ENCODE data around the gene DAB1.

DAB1 gene

GRCh38 chr1:57329937-57330336 is 93.9 kb downstream of the DAB1 start:
- Histone ChIP-seq H3K36me3 (ENCODE audit: control insufficient read depth in 2 of 2, insufficient read depth in 1 of 2, low read length in 2 of 2) (no peaks in the 10 kb centered on the region), H3K4me1 (ENCODE audit: control insufficient read depth, insufficient read depth, low read length) (no peaks in the 10 kb centered on the region), H3K4me3 (ENCODE audit: low read depth, low read length) (no peak overlapping the region), H3K27ac (ENCODE audit: extremely low read depth, low read depth, low read length) (no peak overlapping the region), H3K9me3 (ENCODE audit: control insufficient read depth, insufficient read depth, low read depth, low read length) (no peaks in the 10 kb centered on the region)
- CTCF ChIA-PET, result no interaction called here
- POLR2A ChIA-PET, result no interaction called here
- TF ChIP-seq ZNF488 (tag by site-specific recombination; IDR thresholded peaks at IDR 0.05) (no peak), BCL6B (tag by site-specific recombination; IDR thresholded peaks at IDR 0.05) (no peak), ZNF133 (tag by site-specific recombination; IDR thresholded peaks at IDR 0.05) (no peak), ZNF157 (tag by site-specific recombination; IDR thresholded peaks at IDR 0.05) (no peak), BCL11A (tag by site-specific recombination; IDR thresholded peaks at IDR 0.05; ENCODE audit: low read depth) (no peak), ZNF366 (tag by site-specific recombination; conservative IDR thresholded peaks at IDR 0.05) (no peak), ZNF645 (tag by site-specific recombination; IDR thresholded peaks at IDR 0.05) (no peak), ZNF16 (tag by site-specific recombination; IDR thresholded peaks at IDR 0.05; ENCODE audit: low read depth) (no peak), ZNF423 (tag by site-specific recombination; IDR thresholded peaks at IDR 0.05) (no peak), ZNF610 (tag by site-specific recombination; IDR thresholded peaks at IDR 0.05; ENCODE audit: borderline replicate concordance) (no peak)

- no peaks in the 10 kb centered on the region for H3K9me3 ChIP-seq (ENCODE audit: control insufficient read depth, insufficient read depth, low read depth, low read length)
- H3K4me3 ChIP-seq (ENCODE audit: low read depth, low read length), result no peak overlapping the region
- ChIA-PET CTCF (no interaction called here), POLR2A (no interaction called here)
- no peaks in the 10 kb centered on the region for H3K36me3 ChIP-seq (ENCODE audit: control insufficient read depth in 2 of 2, insufficient read depth in 1 of 2, low read length in 2 of 2)
- no peak overlapping the region for H3K27ac ChIP-seq (ENCODE audit: extremely low read depth, low read depth, low read length)
- no peak for TF ChIP-seq ZBTB17 (tag by site-specific recombination; IDR thresholded peaks at IDR 0.05)
- TF ChIP-seq ZNF433 (tag by site-specific recombination; IDR thresholded peaks at IDR 0.05; ENCODE audit: low read depth), result no peak
- no peak for TF ChIP-seq ZNF658 (tag by site-specific recombination; IDR thresholded peaks at IDR 0.05)
- no peak for TF ChIP-seq WT1 (tag by site-specific recombination; IDR thresholded peaks at IDR 0.05)
- TF ChIP-seq ZNF239 (tag by site-specific recombination; IDR thresholded peaks at IDR 0.05), result no peak
- TF ChIP-seq ZNF785 (tag by site-specific recombination; IDR thresholded peaks at IDR 0.05), result no peak
- H3K4me1 ChIP-seq (ENCODE audit: control insufficient read depth, insufficient read depth, low read length), result no peaks in the 10 kb centered on the region
These were observed 94.8 kb downstream of the DAB1 start for GRCh38 chr1:57329001-57329527.

GRCh38 chr1:57327946-57328345 is 95.9 kb downstream of the DAB1 start:
- CTCF ChIA-PET, result interaction anchor here (0.7 kb wide), 1 partner anchor 629 kb away, joined by 4 read pairs; no protein-coding TSS in a partner anchor
- H3K4me3 ChIP-seq (ENCODE audit: low read depth, low read length), result no peak overlapping the region
- POLR2A ChIA-PET, result no interaction called here
- no peaks in the 10 kb centered on the region for H3K4me1 ChIP-seq (ENCODE audit: control insufficient read depth, insufficient read depth, low read length)
- no peak overlapping the region for H3K27ac ChIP-seq (ENCODE audit: extremely low read depth, low read depth, low read length)
- H3K36me3 ChIP-seq (ENCODE audit: control insufficient read depth in 2 of 2, insufficient read depth in 1 of 2, low read length in 2 of 2), result no peaks in the 10 kb centered on the region
- H3K9me3 ChIP-seq (ENCODE audit: control insufficient read depth, insufficient read depth, low read depth, low read length), result no peaks in the 10 kb centered on the region
- no peak for TF ChIP-seq ZNF521 (tag by site-specific recombination; IDR thresholded peaks at IDR 0.05)
- TF ChIP-seq ZNF600 (tag by site-specific recombination; IDR thresholded peaks at IDR 0.05), result no peak
- TF ChIP-seq ZNF19 (tag by site-specific recombination; IDR thresholded peaks at IDR 0.05; ENCODE audit: low read depth), result no peak
- TF ChIP-seq SALL2 (tag by site-specific recombination; IDR thresholded peaks at IDR 0.05; ENCODE audit: borderline replicate concordance), result no peak
- no peak for TF ChIP-seq ZNF280C (tag by site-specific recombination; IDR thresholded peaks at IDR 0.05)
- TF ChIP-seq ZNF610 (tag by site-specific recombination; IDR thresholded peaks at IDR 0.05; ENCODE audit: borderline replicate concordance), result no peak
- TF ChIP-seq ZNF324 (tag by site-specific recombination; IDR thresholded peaks at IDR 0.05), result no peak
- TF ChIP-seq ZNF416 (tag by site-specific recombination; IDR thresholded peaks at IDR 0.05), result no peak
- TF ChIP-seq TRIM28 (IDR thresholded peaks at IDR 0.05; ENCODE audit: borderline replicate concordance, low read length), result no peak
- TF ChIP-seq ZXDB (tag by site-specific recombination; IDR thresholded peaks at IDR 0.05), result no peak
- TF ChIP-seq GLIS2 (tag by site-specific recombination; IDR thresholded peaks at IDR 0.05), result no peak
